HepG2 (cell line): ENCODE measurements around the gene FDPS. TPM values are rescaled to one million over a fixed set of nuclear protein-coding genes. Genes with fewer than 3 reads are reported as not detected.

ENCODE experiments used
- CHCHD3 ChIP-seq: sonication (generic); formaldehyde crosslinking; IDR thresholded peaks from 2 replicates; pipeline ENCODE4 v1.8.0; 2022; ENCODE audit warnings: mild to moderate bottlenecking, missing genetic modification reagents, moderate library complexity
- ETS1 ChIP-seq: sonication (generic); formaldehyde crosslinking; IDR thresholded peaks from 2 replicates; pipeline ENCODE4 v1.4.0; 2020; ENCODE audit warnings: missing genetic modification reagents
- HNRNPH1 ChIP-seq: fragments of 200-400 bp; formaldehyde crosslinking; optimal IDR thresholded peaks from 2 replicates; pipeline ENCODE3; 2017; ENCODE audit warnings: mild to moderate bottlenecking, low read depth, low read length
- NRL ChIP-seq: sonication (generic); formaldehyde crosslinking; IDR thresholded peaks from 2 replicates; pipeline ENCODE4 v1.5.0; 2020; ENCODE audit warnings: missing genetic modification reagents, mild to moderate bottlenecking, moderate library complexity, borderline replicate concordance
- STAG1 ChIP-seq: sonication (generic); formaldehyde crosslinking; IDR thresholded peaks from 2 replicates; pipeline ENCODE4 v1.4.0; 2020; ENCODE audit warnings: missing genetic modification reagents
- ZBTB8A ChIP-seq: sonication (generic); formaldehyde crosslinking; IDR thresholded peaks from 2 replicates; pipeline ENCODE4 v1.4.0; 2020; ENCODE audit warnings: mild to moderate bottlenecking, low read depth, missing genetic modification reagents, borderline replicate concordance
- ZMYM2 ChIP-seq: sonication (generic); formaldehyde crosslinking; IDR thresholded peaks from 2 replicates; pipeline ENCODE4 v1.8.0; 2022; ENCODE audit warnings: mild to moderate bottlenecking, missing genetic modification reagents
- ZNF124 ChIP-seq: sonication (generic); formaldehyde crosslinking; IDR thresholded peaks from 2 replicates; pipeline ENCODE4 v1.4.0; 2020; ENCODE audit warnings: missing genetic modification reagents
- ZNF235 ChIP-seq: sonication (generic); formaldehyde crosslinking; IDR thresholded peaks from 2 replicates; pipeline ENCODE4 v1.8.1; 2023; ENCODE audit warnings: mild to moderate bottlenecking, missing genetic modification reagents, borderline replicate concordance
- ZNF33A ChIP-seq: sonication (generic); formaldehyde crosslinking; IDR thresholded peaks from 2 replicates; pipeline ENCODE4 v1.5.1; 2020; ENCODE audit warnings: missing genetic modification reagents, mild to moderate bottlenecking, moderate library complexity, borderline replicate concordance
- ZSCAN12 ChIP-seq: sonication (generic); formaldehyde crosslinking; IDR thresholded peaks from 2 replicates; pipeline ENCODE4 v1.9.0; 2021; ENCODE audit warnings: mild to moderate bottlenecking, missing genetic modification reagents
- ZSCAN21 ChIP-seq: sonication (generic); formaldehyde crosslinking; IDR thresholded peaks from 2 replicates; pipeline ENCODE4 v1.8.0; 2022; ENCODE audit warnings: mild to moderate bottlenecking, missing genetic modification reagents, moderate library complexity, borderline replicate concordance
- polyA plus RNA-seq, 8 experiments: library from polyadenylated mRNA; depleted of rRNA in 3 of 8; stranded (reverse) in 7 of 8; unstranded in 1 of 8; fragments of >200 nt; fragmentation: Illumina TruSeq in 4 of 8; extraction: Trizol in 4 of 8; gene quantifications; 2 replicates each; pipeline versions ENCODE4 v1.2.1 to v1.2.3, GENCODE V29; 2011 to 2016; ENCODE audit warnings: low read depth in 4 of 8, missing spikeins in 1 of 8, mixed read lengths in 1 of 8; ENCODE audit not compliant: insufficient read depth in 1 of 8
- total RNA-seq, 5 experiments: library from RNA; depleted of rRNA; stranded (reverse); fragments of >200 nt; fragmentation: Illumina TruSeq; extraction: Trizol; gene quantifications; 2 replicates each; pipeline ENCODE4 v1.2.3, GENCODE V29; 2016; ENCODE audit warnings: low read depth in 1 of 5
- TF ChIP-seq, protein P1 (sequence below), 2 experiments: fragments of 450-650 bp in 1 of 2; sonication (generic) in 1 of 2; formaldehyde crosslinking in 1 of 2; IDR thresholded peaks; 2 replicates each; pipeline versions ENCODE4 v1.6.1 to v1.8.0; 2016 to 2022; ENCODE audit warnings: antibody characterized with exemption in 1 of 2, mild to moderate bottlenecking in 1 of 2, missing genetic modification reagents in 1 of 2
- TF ChIP-seq, protein P2 (sequence below): sonication (generic); formaldehyde crosslinking; conservative IDR thresholded peaks from 2 replicates; pipeline ENCODE4 v1.4.0; 2020; ENCODE audit warnings: missing genetic modification reagents

FDPS gene
- total and polyA plus RNA-seq, 2 of the 13 experiments (the other 11 are each of a cell fraction or from before 2014, with no cell fraction given), result 264 to 519 TPM

DNA sequence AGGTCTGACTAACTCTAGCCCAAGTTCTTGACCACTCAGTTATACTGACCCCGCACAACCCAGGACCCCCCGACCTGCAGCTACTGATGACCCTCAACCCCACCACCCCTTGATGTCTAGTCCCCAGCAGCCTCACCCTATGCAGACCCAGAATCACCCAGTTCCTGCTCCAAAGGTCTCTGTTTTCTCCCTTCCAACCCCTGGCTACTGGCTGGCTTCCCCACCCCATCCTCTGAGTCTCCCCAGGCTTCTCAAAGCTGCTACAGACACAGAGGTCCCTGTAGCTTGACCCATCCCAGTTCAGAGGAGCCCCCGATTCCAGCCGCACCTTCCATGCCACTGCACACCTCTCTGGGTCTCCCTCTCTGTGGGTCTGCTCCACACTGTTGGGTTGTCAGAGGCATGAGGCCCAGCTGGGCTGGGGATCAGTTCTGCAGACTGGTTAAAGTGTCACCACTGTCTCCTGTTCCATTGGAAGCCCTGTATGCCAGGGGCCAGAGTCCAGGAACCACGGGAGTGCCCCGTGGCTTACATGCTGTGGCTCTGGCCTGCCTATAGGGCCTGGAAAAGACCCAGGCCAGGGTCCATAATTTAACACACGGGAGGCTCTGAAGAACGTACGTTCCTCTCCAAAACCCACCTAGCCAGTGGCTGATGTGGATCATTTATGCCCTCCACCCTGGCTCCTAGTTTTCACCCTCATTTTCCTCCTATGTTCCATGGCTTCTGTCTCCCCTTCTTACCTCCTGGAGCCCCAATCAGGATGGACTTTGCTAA lies 7.9 kb upstream of the FDPS start (continued):
- TF ChIP-seq, protein P1, sequence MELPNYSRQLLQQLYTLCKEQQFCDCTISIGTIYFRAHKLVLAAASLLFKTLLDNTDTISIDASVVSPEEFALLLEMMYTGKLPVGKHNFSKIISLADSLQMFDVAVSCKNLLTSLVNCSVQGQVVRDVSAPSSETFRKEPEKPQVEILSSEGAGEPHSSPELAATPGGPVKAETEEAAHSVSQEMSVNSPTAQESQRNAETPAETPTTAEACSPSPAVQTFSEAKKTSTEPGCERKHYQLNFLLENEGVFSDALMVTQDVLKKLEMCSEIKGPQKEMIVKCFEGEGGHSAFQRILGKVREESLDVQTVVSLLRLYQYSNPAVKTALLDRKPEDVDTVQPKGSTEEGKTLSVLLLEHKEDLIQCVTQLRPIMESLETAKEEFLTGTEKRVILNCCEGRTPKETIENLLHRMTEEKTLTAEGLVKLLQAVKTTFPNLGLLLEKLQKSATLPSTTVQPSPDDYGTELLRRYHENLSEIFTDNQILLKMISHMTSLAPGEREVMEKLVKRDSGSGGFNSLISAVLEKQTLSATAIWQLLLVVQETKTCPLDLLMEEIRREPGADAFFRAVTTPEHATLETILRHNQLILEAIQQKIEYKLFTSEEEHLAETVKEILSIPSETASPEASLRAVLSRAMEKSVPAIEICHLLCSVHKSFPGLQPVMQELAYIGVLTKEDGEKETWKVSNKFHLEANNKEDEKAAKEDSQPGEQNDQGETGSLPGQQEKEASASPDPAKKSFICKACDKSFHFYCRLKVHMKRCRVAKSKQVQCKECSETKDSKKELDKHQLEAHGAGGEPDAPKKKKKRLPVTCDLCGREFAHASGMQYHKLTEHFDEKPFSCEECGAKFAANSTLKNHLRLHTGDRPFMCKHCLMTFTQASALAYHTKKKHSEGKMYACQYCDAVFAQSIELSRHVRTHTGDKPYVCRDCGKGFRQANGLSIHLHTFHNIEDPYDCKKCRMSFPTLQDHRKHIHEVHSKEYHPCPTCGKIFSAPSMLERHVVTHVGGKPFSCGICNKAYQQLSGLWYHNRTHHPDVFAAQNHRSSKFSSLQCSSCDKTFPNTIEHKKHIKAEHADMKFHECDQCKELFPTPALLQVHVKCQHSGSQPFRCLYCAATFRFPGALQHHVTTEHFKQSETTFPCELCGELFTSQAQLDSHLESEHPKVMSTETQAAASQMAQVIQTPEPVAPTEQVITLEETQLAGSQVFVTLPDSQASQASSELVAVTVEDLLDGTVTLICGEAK (IDR thresholded peaks at IDR 0.05), result no peak
- TF ChIP-seq, protein P1 (CRISPR knock-in tag; IDR thresholded peaks at IDR 0.05), result peak; percentile 78
- TF ChIP-seq ZSCAN12 (no peak), ZNF124 (CRISPR knock-in tag) (peak; percentile 71; the same call in 1 of the 2 replicates), ZNF235 (CRISPR knock-in tag) (no peak), ZNF33A (CRISPR knock-in tag) (peak; percentile 94), ZBTB8A (CRISPR knock-in tag) (no peak), NRL (CRISPR knock-in tag) (peak; percentile 87; the same call in 1 of the 2 replicates), ZSCAN21 (peak; percentile 88; the same call in 1 of the 2 replicates), HNRNPH1 (no peak), CHCHD3 (CRISPR knock-in tag) (no peak), ETS1 (CRISPR knock-in tag) (no peak), ZMYM2 (CRISPR knock-in tag) (peak; percentile 54; the same call in 1 of the 2 replicates), STAG1 (CRISPR knock-in tag) (0 out of 2 replicates have a peak, but pooled peaks have one; percentile 13)
- TF ChIP-seq, protein P2, sequence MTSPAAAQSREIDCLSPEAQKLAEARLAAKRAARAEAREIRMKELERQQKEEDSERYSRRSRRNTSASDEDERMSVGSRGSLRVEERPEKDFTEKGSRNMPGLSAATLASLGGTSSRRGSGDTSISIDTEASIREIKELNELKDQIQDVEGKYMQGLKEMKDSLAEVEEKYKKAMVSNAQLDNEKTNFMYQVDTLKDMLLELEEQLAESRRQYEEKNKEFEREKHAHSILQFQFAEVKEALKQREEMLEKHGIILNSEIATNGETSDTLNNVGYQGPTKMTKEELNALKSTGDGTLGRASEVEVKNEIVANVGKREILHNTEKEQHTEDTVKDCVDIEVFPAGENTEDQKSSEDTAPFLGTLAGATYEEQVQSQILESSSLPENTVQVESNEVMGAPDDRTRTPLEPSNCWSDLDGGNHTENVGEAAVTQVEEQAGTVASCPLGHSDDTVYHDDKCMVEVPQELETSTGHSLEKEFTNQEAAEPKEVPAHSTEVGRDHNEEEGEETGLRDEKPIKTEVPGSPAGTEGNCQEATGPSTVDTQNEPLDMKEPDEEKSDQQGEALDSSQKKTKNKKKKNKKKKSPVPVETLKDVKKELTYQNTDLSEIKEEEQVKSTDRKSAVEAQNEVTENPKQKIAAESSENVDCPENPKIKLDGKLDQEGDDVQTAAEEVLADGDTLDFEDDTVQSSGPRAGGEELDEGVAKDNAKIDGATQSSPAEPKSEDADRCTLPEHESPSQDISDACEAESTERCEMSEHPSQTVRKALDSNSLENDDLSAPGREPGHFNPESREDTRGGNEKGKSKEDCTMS (CRISPR knock-in tag), result no peak
